Stimulated activated CD4-positive, alpha-beta T cell treated with anti-CD3 and anti-CD28 coated beads, Interleukin-2, amount 100 ng/mL, for 48 hours (primary cell): ENCODE measurements around the gene ANKRD60.

Experiments
- DNase-seq, 2 donors: peaks; one replicate each; pipeline ENCODE4 v3.0.0-alpha.2; 2020

ANKRD60 gene

DNA sequence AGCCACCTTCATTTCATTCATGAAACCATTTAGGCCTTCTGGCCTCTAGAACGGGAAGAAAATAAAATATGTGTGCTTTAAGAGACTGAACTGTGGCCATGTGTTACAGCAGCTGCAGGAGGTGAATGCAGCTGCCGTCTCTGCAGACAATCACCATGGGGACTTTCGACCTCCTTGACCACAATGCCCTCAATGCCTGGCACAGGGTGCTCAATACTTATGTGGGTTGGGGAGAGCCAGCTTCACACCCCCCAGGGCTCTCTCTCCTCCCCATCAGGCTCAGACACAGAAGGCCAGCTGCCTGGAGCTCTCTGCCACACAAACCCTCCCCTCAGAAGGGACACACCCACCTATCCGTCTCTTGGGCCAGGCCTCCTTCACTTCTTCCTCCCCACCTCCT is 43.5 kb downstream of the ANKRD60 start:
- DNase-seq: no peak

DNA sequence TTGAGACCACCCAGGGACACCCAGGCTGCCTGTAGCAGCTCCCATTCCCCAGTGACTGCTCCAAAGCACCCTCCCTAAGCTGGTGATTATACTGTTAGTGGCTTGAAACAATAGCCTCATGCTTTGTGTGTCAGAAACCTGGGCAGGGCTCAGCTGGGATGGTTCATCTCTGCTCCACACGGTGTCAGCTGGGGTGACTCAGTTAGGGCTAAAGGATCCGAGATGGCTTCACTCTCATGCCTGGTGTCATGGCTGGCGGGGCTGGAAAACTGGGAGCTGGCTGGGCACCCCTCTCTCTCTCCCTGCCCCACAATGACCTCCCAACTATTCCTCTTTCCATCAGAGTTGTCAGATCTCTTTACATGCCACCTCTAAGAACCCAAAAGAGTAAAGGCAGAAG is 44.4 kb downstream of the ANKRD60 start:
- DNase-seq: no peak

DNA sequence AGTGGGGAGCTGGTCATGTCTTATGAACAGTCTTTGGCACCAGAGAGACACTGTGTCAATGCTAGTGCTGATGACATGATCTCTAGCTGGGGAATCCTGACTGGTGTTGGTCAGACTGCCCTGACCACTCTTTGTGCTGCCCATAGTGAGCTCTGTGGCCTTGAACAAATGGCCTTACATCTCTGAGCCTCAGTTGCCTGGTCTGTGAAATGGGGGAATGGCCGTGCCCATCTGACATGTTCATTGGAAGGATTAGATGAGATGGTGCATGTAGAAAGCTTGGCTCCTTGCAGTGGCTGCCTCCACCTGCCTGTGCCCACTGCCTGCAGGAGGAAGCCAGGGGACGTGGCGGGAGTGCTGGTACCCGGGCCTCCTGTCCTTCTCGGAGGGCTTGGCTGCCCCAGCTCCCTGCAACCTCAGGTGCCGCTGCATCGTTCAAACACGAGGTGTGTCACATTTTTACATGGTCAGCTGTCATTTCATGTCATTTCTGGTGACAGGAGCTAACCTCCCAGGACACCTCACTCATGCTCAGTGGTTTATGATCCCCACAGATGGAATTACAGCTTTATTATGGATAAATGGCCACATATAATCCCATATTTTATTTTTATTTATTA is 45.8 kb downstream of the ANKRD60 start:
- no peak for DNase-seq

DNA sequence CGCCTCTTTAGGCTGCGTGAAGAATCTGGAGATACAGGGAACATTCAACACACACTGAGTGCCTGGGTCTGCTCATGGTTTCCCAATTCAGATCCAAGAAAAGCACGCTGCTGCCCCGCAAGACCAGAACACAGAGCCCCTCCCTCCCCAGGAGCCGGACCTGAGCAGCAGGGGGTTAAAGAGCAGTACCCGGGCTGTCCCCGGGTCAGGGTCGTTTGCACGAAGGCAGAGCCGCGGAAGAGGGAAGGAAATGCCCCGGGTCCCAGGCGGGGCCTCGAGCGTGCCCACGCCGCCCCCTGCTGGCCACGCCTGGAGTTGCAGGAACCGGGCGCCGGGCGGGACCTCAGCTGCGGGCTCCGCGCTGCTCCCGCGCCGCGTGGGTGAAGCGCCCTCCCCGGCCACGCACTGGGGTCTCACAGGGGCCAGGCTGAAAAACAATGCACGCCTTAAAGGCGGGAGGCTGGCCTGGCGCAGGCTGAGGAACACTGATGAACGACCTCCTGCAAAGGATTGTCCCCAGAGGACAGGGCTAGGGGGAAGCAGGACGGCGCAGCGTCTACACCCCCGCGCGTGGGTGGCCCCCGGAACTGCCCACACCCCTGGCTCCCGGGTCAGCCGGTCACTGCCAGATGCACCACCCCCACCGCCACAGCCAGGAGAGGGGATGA is 48.9 kb downstream of the ANKRD60 start:
- DNase-seq: peak; percentile 70 to 82

DNA sequence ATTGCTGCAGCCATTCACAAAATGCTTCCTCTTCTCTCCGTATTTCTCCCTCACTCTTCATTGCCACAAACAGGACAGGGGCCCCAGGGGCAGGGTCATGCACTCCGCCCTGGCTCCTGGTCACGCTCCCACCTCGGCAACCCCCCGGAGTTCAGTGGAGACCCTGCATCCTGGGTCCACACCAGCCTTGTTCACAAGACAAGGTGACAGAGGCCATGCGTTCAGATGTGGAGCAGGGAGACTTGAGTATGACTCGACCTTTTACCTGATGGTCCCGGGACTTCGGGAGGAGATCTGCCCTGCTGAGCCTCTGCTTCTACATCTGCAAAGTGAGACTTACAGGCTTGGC is 49.4 kb downstream of the ANKRD60 start:
- DNase-seq: no peak

DNA sequence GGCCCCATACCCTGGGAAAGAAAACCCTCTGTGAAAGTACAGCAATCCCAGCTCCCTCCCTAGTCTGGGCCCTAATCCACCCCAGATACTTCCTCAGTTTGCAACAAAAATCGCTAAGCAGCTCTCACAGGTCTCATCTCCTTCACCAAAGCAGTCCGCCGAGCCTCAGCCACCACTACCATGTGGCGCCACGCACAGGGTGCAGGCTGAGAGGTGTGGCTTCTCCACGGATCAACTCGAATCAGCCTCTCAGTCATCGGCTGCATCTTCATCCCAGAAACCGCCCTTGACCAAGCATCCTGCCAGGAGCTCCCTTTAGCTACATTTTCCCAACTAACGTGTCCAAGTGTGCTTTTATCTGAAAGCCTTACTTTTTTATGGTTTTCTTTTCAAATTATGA is 50.7 kb downstream of the ANKRD60 start:
- DNase-seq: no peak

DNA sequence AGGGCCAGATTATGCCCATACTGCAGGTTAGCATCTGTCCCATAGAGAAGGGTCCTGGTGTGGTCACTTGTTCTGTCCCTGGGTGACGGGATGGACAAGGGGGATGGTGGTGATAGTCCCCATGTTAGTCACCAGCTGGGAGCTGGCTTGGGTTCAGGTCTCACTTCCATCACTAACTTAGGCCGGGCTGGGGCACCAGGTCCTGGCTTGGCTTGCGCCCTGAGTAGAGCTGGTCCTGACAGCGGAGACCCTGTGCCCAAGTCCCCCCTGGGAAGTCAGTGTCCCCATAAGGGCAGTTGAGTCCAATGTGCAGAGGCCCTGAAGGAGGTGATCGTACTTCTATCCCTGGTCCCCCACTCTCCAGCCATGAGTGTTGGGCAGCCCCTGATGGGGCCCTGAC is 52.6 kb downstream of the ANKRD60 start:
- no peak for DNase-seq

DNA sequence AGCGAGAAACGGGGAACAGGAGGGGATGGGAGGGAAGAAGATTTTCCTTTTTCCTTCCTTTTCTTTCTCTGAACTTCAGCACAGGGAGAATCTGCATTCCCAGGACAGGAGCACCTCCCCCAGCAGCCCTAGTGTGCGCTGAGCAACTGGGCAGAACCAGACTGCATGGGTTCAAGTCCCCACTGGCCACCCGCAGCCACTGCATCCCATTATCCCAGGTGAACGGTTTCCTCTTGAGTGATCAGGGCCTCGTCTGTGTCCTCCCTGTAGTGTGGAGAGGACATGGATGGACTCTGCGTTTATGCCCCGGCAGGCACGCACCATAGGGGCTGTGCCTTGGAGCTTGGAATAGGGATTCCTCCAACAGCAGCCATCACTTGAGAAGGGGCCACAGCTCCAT is 53.0 kb downstream of the ANKRD60 start:
- no peak for DNase-seq

DNA sequence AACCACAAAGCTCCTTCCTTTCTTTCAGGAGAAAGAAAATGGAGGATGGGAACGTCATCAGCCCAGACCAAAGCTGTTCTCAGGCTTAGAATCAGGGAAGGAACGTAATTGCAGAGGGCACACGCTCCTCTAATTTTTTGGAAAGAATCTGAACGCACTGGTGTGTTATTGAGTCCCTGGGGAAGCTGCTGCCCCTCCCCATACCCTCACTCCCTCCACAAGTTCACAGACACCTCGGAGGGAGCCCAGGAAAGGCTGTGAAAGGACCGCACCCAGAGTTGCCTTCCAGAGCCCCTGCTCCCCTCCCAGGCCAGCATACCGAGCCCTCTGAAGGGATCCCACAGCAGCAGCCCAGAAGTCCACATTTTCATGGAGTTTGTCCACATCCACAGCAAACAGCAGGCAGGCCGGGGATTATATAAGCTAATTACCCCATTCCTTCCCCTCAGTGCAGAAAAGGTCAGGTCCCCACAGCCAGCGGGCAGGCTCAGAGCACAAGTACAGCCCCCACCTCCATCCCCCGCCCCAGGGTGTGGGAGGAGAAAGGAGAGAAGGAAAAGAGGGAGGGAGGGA is 53.7 kb downstream of the ANKRD60 start:
- no peak for DNase-seq

DNA sequence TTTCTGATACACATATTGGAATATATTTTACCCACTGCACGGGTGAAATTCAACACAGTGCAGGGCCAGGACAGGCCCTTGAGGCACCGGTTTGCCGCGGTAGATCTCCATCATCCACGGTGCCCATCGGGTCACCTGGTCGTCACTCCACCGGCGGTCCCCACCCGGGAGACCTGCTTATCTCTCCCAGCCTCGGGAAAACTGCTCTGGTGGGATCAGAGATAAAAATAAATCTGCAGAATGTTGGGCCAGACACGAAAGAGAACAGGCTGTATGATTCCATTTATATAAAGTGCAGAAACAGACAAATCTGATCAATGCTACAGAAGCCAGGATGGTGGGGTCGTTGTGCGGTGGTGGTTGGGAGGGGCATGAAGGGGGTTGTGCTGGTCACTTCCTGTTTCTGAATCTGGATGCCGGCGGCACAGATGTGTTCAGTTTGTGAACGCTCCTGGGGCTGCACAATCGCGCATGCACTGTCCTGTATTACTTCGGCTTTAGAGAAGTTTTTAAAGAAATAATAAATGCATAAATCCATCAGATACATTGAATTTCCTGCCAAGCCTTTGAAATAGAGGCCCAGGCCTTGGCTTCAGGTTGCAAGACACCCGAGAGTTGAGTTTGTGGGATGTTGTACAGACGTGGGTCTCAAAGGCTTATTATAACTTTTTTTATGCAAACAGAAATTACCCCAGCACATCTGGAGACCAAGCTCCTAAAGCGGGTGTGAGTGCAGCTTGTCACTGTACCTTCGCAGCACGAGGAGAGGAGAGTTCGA is 54.3 kb downstream of the ANKRD60 start:
- no peak for DNase-seq

DNA sequence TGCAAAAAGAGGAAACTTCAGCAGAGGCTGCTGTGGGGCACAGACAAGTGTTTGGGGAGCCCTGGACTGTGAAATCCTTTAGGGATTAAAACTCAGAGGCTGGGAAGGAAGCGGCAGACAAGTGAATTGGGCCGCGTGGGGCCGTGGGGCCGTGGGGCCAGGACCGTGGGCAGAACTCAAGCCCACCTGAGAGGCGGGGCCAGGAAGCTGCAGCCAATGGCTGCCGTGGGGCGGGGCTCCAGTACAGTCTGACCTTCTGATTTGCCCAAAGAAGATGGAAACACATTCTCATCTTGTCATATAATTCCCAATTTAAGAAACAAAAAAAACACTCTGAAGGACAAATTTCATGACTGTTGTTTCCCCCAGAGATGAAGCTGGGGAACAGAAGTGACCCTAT is 55.4 kb downstream of the ANKRD60 start:
- DNase-seq: no peak

DNA sequence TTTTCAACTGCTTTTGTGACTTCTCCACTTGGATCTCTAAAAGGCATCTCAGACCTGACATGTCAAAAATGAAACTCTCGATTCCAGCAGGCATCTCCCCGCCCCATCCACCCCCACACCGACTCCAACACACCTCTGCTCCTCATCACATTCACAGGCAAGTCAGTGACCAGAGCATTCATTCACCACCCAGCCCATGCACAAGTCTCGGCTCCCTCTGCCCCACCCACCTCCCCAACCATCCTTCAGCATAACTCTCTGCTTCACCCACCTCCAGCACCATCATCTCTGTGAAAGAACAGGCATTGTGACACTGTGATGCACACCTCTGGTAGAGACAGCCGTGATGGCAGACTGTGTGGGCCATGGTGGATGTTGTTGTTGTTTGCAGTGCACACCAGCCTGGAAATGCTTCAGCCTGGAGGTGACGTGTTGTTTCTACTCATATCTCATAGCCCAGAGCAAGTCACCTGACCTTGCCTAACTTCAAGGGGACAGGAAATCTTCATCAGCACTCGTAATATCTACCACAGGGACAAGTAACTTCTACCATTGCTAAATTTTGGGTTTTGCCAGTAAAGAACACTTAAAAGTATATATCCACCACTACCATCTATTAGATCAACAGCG is 56.5 kb downstream of the ANKRD60 start:
- no peak for DNase-seq

DNA sequence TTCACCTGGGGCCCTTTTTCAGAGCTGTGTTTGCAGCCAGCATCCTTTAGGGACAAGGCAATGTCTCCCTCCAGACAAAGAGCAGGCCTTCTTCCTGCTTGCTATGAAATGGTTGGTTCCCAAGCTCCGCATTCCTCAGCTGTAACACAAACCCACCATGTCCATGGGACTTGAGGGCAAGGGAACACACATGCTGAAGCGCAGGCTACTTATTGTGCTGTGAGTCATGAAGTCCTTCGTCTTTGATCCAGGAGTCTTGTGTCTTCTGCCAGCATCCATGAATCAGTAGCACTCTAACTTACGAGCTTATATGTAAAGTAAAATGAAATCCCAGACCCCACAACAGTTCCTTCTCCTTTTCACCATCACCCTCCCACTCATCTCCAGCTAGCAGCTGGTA is 59.0 kb downstream of the ANKRD60 start:
- DNase-seq: no peak

DNA sequence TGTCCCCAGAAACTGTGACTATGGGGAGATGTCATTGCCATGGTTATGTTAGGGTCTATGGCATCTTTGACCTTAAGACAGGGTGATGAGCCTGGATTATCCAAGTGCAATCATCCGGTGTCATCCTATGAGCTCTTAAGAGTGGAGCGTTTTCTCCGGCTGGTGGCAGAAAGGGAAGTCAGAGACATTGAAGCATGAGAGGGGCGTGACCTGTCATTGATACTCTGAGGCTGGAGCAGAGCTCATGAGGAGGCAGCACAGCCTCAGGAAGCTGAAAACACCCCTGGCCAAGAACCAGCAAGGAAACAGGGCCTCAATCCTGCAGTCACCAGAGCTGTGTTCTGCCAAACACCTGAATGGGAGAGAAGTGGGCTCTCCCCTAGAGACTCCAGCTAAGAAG is 59.6 kb downstream of the ANKRD60 start:
- DNase-seq: no peak

DNA sequence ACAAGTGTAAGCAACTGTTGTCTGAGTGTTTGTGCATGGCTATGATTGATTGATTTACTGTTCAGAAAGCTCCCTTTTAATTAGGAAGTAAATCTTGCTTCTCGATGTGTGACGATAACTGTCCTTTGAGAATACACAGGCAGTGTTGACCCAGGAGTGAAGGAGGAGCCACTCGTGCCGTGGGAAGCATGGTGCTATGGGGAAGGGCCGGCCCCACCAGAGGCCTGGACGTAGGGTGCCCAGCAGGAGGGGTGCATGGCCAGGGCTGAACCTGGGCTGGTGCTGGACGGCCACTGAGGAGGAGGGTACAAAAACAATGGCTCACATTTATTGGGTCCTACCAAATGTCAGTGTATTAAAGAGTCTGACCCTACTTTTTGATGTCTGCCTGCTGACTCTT is 60.7 kb downstream of the ANKRD60 start:
- no peak for DNase-seq
